Measurements from ENCODE around the gene YPEL2.

GRCh38 chr17:59426031-59426430 lies 94.6 kb downstream of the YPEL2 start:
- TF ChIP-seq MYNN (CRISPR knock-in tag; IDR thresholded peaks at IDR 0.05; ENCODE audit: low read depth): no peak
- no peak for TF ChIP-seq HMG20A (CRISPR knock-in tag; IDR thresholded peaks at IDR 0.05; ENCODE audit: borderline replicate concordance)
- no peak for TF ChIP-seq ZNF441 (CRISPR knock-in tag; IDR thresholded peaks at IDR 0.05; ENCODE audit: borderline replicate concordance)
- TF ChIP-seq MAFF (IDR thresholded peaks at IDR 0.05; ENCODE audit: low read depth, low read length): no peak
- TF ChIP-seq TCF7 (IDR thresholded peaks at IDR 0.05; ENCODE audit: low read depth): no peak
- TF ChIP-seq STAT6 (CRISPR knock-in tag; IDR thresholded peaks at IDR 0.05; ENCODE audit: borderline replicate concordance): no peak
- TF ChIP-seq SIN3A (IDR thresholded peaks at IDR 0.05; ENCODE audit: borderline replicate concordance, low read depth, low read length): no peak
- TF ChIP-seq POLR2AphosphoS5 (IDR thresholded peaks at IDR 0.05; ENCODE audit: low read depth, low read length): no peak
- no peak for TF ChIP-seq PBX3 (CRISPR knock-in tag; IDR thresholded peaks at IDR 0.05; ENCODE audit: borderline replicate concordance)
